ENCODE results near the gene GMEB2.

The GMEB2 gene

GRCh38 chr20:63595416-63596127 lies 31.3 kb downstream of the GMEB2 start:
- Histone ChIP-seq H3K4me1 (ENCODE audit: low read length) (no peaks in the 10 kb centered on the region), H3K9ac (ENCODE audit: low read length) (no peak overlapping the region), H4K20me1 (ENCODE audit: insufficient read depth, low read length) (no peaks in the 10 kb centered on the region), H3K79me2 (ENCODE audit: low read length) (no peaks in the 10 kb centered on the region), H3K4me2 (ENCODE audit: low read depth, low read length) (no peak overlapping the region), H2AFZ (ENCODE audit: low read length) (no peak overlapping the region), H3K36me3 (replicated peaks; ENCODE audit: insufficient read depth, low read length) (no peaks in the 10 kb centered on the region; the same call in 1 of the 2 replicates), H3F3A (ENCODE audit: insufficient read depth, low read length) (no peaks in the 10 kb centered on the region), H3K27me3 (replicated peaks; ENCODE audit: insufficient read depth, low read length) (no peaks in the 10 kb centered on the region), H3K4me3 (ENCODE audit: low read length) (no peak overlapping the region), H3K9me3 (replicated peaks; ENCODE audit: insufficient read depth, low read length) (no peaks in the 10 kb centered on the region), H3K27ac (ENCODE audit: low read length) (no peak overlapping the region), H3K9me2 (replicated peaks; ENCODE audit: insufficient read depth, low read length) (no peaks in the 10 kb centered on the region)
- TF ChIP-seq EZH2 (optimal IDR thresholded peaks at IDR 0.05; ENCODE audit: low read depth, low read length), result no peak
- TF ChIP-seq EZH2phosphoT487 (IDR thresholded peaks at IDR 0.05; ENCODE audit: low read length), result no peak
- TF ChIP-seq, protein P1, sequence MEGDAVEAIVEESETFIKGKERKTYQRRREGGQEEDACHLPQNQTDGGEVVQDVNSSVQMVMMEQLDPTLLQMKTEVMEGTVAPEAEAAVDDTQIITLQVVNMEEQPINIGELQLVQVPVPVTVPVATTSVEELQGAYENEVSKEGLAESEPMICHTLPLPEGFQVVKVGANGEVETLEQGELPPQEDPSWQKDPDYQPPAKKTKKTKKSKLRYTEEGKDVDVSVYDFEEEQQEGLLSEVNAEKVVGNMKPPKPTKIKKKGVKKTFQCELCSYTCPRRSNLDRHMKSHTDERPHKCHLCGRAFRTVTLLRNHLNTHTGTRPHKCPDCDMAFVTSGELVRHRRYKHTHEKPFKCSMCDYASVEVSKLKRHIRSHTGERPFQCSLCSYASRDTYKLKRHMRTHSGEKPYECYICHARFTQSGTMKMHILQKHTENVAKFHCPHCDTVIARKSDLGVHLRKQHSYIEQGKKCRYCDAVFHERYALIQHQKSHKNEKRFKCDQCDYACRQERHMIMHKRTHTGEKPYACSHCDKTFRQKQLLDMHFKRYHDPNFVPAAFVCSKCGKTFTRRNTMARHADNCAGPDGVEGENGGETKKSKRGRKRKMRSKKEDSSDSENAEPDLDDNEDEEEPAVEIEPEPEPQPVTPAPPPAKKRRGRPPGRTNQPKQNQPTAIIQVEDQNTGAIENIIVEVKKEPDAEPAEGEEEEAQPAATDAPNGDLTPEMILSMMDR (IDR thresholded peaks at IDR 0.05; ENCODE audit: low read length), result no peak
- no peak for DNase-seq

DNA sequence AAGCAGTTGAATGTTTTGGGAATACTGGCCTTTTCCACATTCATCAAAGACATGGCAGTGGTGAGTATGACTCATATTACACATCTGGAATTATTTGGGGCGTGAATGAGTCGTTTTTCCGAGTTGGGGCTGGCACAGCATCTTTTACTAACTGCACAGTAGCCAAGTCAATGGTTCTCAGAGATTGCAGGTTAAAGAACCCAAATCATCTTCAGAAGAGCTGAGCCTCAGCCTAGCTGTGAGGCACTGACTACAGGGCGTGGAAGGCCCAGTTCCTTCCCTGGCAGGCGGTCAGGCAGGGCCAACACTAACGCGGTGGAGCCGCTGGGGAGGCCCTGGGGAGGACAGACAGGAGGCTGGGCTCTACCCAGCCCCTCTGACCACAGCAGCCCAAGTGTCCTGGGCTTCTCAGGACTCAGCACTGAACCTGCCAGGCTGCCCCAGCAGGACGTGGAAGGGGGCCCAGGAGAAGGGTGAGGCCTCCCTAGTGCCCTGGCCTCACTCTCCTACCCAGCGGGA lies 32.8 kb downstream of the GMEB2 start:
- H3K9me3 ChIP-seq (replicated peaks; ENCODE audit: insufficient read depth, low read length), result no peaks in the 10 kb centered on the region
- no peak overlapping the region for H3K9ac ChIP-seq (ENCODE audit: low read length)
- H3K27me3 ChIP-seq (replicated peaks; ENCODE audit: insufficient read depth, low read length), result no peaks in the 10 kb centered on the region
- H3K4me2 ChIP-seq (ENCODE audit: low read depth, low read length), result no peak overlapping the region
- H4K20me1 ChIP-seq (ENCODE audit: insufficient read depth, low read length), result no peaks in the 10 kb centered on the region
- TF ChIP-seq EZH2 (optimal IDR thresholded peaks at IDR 0.05; ENCODE audit: low read depth, low read length) (no peak), EZH2phosphoT487 (IDR thresholded peaks at IDR 0.05; ENCODE audit: low read length) (no peak)
- TF ChIP-seq, protein P1 (IDR thresholded peaks at IDR 0.05; ENCODE audit: low read length), result no peak
- H3K4me1 ChIP-seq (ENCODE audit: low read length), result no peaks in the 10 kb centered on the region
- no peak overlapping the region for H2AFZ ChIP-seq (ENCODE audit: low read length)
- no peak for DNase-seq
- no peaks in the 10 kb centered on the region; the same call in 1 of the 2 replicates for H3K36me3 ChIP-seq (replicated peaks; ENCODE audit: insufficient read depth, low read length)
- no peak overlapping the region for H3K4me3 ChIP-seq (ENCODE audit: low read length)
- no peaks in the 10 kb centered on the region for H3K79me2 ChIP-seq (ENCODE audit: low read length)
- no peaks in the 10 kb centered on the region for H3K9me2 ChIP-seq (replicated peaks; ENCODE audit: insufficient read depth, low read length)
- no peak overlapping the region for H3K27ac ChIP-seq (ENCODE audit: low read length)
- H3F3A ChIP-seq (ENCODE audit: insufficient read depth, low read length), result no peaks in the 10 kb centered on the region

GRCh38 chr20:63592661-63593060 lies 34.2 kb downstream of the GMEB2 start:
- Histone ChIP-seq H3K27me3 (replicated peaks; ENCODE audit: insufficient read depth, low read length) (no peaks in the 10 kb centered on the region), H3K9me2 (replicated peaks; ENCODE audit: insufficient read depth, low read length) (no peaks in the 10 kb centered on the region), H3K4me2 (ENCODE audit: low read depth, low read length) (no peak overlapping the region), H3K9me3 (replicated peaks; ENCODE audit: insufficient read depth, low read length) (no peaks in the 10 kb centered on the region), H3K36me3 (replicated peaks; ENCODE audit: insufficient read depth, low read length) (no peaks in the 10 kb centered on the region), H3K27ac (ENCODE audit: low read length) (no peak overlapping the region), H3K4me3 (ENCODE audit: low read length) (no peak overlapping the region), H3K4me1 (ENCODE audit: low read length) (no peaks in the 10 kb centered on the region), H3K79me2 (ENCODE audit: low read length) (no peaks in the 10 kb centered on the region), H3F3A (ENCODE audit: insufficient read depth, low read length) (no peaks in the 10 kb centered on the region), H4K20me1 (ENCODE audit: insufficient read depth, low read length) (no peaks in the 10 kb centered on the region), H3K9ac (ENCODE audit: low read length) (no peak overlapping the region), H2AFZ (ENCODE audit: low read length) (no peak overlapping the region)
- TF ChIP-seq EZH2phosphoT487 (IDR thresholded peaks at IDR 0.05; ENCODE audit: low read length) (no peak), EZH2 (optimal IDR thresholded peaks at IDR 0.05; ENCODE audit: low read depth, low read length) (no peak)
- TF ChIP-seq, protein P1 (IDR thresholded peaks at IDR 0.05; ENCODE audit: low read length), result no peak
- DNase-seq, result no peak
